ENCODE results near the gene CDKN2B-AS1.

GRCh38 chr9:22054076-22054475 lies 59.5 kb downstream of the CDKN2B-AS1 start:
- TF ChIP-seq POLR2A (IDR thresholded peaks at IDR 0.05) (no peak), CTCF (IDR thresholded peaks at IDR 0.05) (no peak)
